HG03095 (cell line): ENCODE results near the gene GATD1.

Experiments
- ATAC-seq: cut with Tn5 transposase; IDR thresholded peaks from one replicate; pipeline ENCODE4 v1.9.1; 2021; ENCODE audit warnings: moderate library complexity; ENCODE audit not compliant: unreplicated experiment

The GATD1 gene

DNA sequence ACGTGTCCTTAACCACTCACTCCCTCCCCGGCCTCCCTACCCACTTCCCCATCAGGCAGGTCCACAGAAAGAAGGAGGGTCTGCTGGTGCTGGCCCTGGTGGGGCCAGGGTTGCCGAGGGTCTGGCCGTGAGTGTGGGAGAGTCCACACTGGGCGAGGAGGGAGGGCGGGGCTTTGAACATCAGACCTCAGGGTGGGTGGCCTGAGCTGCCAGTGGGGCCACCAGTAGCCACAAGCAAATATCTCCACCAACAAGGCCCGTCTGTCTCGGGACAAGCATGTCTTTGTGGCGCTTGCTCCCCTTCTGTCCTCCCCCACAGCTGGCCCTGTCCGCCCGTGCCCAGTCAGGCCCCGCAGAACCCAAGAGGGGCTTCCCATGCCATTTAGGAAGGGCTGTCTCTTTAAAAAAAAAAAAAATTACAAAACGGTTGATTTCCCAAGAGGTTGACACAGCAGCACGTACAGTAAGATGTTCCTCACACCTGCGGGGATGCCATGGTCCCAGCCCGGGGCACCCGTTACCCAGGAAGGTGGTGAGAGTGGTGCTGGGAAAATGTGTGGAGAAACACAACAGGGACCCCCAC, 47.7 kb downstream of the GATD1 start:
- no peak for ATAC-seq

DNA sequence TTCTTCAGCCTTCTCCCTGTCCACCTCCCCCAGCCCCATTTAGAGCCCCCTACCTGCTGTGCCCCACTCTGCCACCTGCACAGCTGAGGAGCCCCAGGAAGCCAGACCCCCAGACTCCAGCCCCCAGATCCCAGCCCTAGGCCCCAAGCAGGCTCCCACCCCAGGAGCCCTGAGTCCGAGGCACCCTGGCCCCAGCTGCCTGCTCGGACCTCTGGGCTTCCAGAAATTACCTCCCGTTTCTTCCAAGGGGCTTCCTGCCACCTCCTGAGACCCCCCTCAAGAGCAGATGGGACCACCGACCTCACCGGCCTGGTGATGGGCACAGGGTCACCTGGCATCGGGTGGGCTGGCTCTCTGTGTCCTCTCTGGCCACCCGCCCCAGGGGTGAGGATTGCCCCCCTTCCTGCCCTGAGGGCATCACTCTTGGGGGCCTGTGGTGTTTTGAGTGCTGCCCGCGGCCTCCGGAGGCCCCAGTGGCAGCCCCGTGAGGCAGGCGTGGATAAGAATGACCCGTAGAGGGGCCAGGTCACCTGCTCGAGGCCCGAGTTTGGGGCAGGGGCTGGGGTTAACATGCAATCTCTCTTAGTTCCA, 48.3 kb downstream of the GATD1 start:
- ATAC-seq: no peak

DNA sequence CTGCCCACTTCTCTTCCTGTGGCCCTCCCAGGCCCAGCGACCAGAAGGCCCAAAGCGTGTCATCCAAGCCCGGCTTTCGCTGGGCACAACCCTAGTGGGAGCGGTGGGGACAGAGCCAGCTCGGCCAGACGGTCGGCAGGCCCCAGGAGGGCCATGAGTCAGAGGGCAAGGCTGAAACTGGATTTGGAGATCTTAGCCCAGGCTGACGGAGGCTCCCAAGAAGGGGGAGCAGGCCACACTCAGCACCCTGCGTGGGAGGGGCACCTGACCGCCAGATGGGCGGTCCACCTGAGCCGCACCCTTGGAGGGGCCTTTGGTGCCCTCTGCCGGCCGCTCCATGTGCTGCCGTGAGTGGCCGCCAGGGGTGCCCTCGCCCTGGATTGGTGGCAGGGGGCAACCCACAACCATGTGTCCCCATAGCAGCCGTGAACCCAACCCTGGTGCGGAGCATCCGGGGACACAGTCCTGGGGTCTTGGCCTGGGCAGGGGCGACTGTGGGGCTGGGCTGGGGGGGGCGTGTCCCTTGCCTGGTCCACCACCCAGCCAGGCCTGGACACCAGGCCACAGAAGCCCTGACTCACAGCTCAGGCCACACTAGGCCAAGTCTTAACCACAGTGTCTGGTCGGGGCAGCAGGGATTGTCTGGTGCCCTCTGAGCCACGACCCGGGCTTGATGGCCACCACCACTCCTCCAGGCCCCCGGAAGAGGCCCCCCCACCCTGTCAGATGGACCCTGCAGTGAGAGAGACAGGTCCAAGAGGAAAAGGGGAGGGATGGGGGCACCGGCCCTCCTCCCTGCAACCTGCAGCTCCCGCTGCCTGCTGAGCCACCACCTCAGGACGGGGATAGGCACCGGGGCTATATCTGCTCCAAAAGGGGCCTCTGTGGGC, 49.2 kb downstream of the GATD1 start:
- no peak for ATAC-seq

DNA sequence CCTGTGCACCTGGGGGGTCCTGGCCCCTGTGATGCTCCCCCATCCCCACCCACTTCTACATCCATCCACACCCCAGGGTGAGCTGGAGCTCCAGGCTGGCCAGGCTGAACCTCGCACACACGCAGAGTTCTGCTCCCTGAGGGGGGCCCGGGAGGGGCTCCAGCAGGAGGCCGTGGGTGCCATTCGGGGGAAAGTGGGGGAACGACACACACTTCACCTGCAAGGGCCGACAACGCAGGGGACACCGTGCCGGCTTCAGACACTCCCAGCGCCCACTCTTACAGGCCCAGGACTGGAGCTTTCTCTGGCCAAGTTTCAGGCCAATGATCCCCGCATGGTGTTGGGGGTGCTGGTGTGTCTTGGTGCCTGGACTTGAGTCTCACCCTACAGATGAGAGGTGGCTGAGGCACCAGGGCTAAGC, 50.0 kb downstream of the GATD1 start:
- no peak for ATAC-seq

DNA sequence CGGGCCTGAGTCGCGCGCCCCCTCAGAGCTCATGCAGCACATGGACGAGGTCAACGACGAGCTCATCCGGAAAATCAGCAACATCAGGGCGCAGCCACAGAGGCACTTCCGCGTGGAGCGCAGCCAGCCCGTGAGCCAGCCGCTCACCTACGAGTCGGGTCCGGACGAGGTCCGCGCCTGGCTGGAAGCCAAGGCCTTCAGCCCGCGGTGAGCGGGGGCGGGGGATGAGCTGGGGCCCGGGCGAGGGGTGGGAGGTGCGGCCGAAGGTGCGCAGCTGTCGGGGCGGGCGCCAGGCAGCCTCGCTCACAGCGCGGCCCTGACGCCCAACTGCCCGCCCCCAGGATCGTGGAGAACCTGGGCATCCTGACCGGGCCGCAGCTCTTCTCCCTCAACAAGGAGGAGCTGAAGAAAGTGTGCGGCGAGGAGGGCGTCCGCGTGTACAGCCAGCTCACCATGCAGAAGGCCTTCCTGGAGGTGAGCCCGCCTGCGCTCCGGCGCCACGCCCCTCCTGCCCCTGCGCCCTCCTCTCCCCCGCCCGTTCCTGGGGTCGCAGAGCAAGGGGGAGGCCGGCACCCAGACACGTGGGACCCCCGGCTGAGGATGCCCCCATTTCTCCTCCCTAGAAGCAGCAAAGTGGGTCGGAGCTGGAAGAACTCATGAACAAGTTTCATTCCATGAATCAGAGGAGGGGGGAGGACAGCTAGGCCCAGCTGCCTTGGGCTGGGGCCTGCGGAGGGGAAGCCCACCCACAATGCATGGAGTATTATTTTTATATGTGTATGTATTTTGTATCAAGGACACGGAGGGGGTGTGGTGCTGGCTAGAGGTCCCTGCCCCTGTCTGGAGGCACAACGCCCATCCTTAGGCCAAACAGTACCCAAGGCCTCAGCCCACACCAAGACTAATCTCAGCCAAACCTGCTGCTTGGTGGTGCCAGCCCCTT, 50.7 kb downstream of the GATD1 start:
- no peak for ATAC-seq

DNA sequence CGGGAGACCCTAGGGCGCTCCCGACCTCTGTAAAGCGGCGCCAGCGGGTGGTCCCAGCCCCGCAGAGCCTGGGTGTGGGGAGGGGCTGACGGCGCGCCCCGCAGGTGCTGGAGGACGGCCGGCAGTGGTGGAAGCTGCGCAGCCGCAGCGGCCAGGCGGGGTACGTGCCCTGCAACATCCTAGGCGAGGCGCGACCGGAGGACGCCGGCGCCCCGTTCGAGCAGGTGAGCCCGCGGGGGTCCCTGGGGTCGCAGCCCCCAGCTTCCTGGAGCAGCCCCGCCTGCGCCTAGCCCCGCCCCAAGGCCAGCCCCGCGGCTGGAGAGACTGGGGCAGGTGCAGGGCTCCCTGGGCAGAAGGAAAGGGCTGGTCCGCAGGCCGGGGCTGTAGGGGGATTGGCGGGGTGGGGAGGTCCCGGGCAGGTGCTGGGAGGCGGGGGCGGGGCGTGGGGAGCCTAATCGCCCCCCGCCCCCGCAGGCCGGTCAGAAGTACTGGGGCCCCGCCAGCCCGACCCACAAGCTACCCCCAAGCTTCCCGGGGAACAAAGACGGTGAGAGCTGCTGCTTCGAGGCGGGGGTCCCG, 51.6 kb downstream of the GATD1 start:
- ATAC-seq: no peak

DNA sequence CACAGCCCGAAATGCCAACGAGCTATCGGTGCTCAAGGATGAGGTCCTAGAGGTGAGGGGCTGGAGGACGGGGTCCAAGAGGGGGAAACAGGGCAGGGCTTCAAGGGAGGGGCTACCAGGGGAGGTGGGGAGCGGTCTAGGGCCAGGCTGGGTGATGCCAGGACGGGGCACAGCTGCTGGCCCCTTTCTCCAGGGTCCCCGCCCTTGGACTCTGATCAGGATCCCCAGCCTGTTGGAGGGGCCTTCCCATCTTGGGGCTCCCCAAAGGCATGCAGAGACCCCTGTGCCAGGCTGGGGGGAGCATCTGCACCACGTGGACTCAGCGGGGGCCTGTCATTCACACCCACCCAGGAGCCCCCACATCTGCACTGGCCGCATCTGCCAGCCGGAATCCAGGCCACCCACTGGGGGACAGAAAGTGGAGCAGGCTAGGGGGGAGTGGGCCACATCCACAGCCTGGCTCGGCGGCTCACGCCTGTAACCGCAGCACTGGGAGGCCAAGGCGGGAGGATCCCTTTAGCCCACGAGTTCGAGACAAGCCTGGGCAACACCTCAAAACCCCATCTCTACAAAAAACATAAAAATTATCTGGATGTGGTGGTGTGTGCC, 52.4 kb downstream of the GATD1 start:
- ATAC-seq: no peak

DNA sequence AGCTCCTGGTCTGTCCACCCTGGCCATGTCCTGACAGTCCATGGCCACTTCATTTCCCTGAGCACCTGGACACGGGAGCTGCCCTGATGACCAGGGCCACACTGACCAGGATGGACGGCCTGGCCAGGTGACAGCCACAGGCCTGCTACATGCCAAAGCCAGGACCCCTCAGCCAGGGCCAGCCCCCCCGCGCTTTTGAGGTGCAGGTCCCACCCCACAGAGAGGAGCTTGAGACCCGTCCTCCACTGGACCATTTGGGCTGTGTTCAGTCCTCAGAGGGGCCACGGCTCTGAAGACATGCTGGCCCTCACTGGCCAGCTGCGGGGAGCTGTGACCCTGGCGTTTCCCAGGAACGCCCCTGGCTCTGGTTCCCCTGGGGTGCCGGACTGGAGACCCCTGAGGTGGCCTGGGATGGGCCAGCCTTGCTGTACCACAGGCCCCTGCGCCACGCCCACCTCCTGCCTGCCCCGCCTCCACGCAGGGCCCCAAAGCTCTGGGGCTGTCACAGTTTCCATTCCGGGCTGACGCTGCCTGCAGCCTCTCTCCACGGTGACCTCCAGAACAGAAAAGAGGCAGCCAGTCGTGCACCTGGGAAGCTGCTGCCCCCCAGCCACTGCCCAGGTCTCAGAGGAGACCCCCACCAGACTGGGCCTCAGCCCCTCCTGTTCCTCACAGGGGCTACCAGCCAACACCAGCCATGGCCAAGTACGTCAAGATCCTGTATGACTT, 53.1 kb downstream of the GATD1 start:
- no peak for ATAC-seq

DNA sequence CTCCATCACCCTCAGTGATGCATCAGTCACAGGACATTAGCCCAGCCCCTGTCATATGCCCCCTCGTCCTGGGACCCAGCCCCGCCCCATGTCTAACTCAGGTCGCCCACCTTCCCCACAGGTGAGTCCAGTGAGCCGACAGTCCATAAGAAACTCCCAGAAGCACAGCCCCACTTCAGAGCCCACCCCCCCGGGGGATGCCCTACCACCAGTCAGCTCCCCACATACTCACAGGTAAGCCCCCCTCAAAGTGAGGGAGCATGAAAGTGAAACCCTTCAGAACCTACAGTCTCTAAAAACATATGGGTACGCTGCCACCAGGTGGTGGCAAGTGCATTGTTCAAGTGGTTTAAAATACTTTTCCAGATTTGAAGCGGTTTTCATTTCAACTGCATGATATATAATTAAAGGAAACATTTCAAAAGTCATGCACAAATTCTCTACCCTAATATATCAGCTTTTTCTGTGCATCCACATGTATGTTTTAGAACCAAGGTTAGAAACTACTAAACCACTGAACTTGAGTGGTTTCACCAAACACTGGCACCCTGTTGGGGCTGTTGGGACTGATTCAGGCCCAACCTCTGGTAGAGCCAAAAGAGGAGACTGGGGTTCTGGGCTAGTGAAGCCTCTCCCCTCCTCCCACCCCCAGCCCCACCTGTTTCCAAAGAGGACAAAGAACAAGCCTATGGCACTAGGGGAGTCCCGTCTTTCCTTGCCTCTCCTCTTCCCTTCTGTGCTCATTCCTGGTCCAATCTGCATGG, 54.0 kb downstream of the GATD1 start:
- no peak for ATAC-seq

DNA sequence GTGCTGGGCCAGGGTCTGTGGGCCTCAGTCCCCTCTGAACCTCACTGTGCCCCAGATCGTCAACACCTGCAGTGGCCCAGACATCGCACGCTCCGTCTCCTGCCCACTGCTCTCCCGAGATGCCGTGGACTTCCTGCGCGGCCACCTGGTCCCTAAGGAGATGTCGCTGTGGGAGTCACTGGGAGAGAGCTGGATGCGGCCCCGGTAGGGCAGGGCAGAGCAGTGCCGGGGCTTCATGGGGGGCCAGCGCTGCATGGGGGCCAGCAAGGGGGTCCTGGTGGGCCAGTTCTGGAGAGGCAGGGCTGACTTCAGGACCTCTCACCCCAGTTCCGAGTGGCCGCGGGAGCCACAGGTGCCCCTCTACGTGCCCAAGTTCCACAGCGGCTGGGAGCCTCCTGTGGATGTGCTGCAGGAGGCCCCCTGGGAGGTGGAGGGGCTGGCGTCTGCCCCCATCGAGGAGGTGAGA, 54.9 kb downstream of the GATD1 start:
- no peak for ATAC-seq

DNA sequence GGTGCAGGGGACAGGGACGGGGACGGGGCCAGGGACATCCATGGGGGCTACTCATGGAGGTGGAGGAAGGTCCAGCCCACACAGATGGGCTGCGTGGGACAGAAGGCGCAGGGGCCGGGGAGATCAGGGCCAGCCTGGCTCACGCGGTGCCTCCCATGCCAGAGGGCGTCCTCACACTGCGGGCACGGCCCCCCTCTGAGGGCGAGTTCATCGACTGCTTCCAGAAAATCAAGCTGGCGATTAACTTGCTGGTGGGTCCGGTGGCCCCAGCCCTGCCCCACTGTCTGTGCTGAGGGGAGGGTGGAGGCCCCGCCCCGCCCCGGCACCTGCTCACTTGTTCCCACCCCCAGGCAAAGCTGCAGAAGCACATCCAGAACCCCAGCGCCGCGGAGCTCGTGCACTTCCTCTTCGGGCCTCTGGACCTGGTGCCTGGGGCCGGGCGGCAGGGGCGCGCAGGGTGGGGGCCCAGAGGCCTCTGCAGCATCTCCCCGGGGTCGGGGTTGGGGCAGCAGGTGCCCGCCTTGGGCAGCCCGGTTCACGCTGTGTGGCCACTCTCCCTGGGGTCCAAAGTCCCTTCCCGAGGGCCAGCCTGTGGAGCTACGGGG, 55.4 kb downstream of the GATD1 start:
- ATAC-seq: no peak

DNA sequence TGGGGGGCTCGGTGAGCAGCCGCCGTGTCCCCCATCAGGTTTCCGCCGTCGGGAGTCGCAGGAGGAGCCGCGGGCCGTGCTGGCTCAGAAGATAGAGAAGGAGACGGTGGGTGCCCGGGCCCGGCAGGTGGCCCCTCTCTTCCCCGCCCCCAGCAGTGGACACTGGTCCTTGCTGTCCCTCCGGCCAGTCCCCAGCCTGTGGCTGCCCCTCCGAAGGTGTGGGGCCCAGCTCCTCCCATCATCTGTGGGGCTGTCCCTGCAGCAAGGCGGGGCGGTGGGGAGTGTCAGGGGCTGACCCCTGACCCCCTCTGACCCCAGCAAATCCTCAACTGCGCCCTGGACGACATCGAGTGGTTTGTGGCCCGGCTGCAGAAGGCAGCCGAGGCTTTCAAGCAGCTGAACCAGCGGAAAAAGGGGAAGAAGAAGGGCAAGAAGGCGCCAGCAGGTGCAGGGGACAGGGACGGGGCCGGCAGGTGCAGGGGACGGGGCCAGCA, 56.0 kb downstream of the GATD1 start:
- ATAC-seq: no peak

DNA sequence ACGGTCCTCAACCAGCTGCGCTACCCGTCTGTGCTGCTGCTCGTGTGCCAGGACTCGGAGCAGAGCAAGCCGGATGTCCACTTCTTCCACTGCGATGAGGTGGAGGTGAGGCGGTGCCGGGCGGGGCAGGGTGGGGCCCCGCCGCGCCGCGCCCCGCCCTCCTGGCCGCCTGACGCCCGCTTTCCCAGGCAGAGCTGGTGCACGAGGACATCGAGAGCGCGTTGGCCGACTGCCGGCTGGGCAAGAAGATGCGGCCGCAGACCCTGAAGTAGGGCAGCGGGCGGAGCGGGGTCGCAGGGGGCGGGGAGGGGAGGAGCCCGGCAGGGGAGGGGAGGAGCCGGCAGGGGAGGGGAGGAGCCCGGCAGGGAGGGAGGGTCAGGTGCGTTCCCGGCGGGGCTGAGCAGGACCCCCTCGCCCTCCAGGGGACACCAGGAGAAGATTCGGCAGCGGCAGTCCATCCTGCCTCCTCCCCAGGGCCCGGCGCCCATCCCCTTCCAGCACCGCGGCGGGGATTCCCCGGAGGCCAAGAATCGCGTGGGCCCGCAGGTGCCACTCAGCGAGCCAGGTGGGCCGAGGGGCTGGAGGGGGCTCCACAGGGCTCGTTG, 56.5 kb downstream of the GATD1 start:
- no peak for ATAC-seq

DNA sequence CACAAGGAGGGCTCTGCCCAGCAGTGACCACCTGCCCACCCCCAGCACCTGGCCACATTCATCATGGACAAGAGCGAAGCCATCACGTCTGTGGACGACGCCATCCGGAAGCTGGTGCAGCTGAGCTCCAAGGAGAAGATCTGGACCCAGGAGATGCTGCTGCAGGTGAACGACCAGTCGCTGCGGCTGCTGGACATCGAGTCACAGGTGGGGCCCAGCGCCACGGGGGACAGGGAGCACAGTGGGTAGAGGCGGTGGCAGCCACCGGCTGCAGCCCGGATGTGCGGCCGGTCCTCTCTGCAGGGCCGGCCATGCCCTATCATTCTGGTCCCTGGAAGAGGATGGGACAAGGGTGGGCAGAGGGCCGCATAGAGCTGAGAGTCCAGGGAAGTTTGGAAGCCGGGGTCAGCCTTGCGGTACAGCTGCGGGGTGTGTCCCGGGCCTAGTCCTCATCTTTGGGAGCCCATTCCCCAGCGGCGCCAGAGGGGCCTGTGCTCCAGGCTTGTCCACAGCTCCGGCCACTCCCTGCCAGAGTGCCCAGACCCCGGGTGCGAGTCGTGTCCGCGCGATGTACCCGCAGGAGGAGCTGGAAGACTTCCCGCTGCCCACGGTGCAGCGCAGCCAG, 57.2 kb downstream of the GATD1 start:
- ATAC-seq: no peak

DNA sequence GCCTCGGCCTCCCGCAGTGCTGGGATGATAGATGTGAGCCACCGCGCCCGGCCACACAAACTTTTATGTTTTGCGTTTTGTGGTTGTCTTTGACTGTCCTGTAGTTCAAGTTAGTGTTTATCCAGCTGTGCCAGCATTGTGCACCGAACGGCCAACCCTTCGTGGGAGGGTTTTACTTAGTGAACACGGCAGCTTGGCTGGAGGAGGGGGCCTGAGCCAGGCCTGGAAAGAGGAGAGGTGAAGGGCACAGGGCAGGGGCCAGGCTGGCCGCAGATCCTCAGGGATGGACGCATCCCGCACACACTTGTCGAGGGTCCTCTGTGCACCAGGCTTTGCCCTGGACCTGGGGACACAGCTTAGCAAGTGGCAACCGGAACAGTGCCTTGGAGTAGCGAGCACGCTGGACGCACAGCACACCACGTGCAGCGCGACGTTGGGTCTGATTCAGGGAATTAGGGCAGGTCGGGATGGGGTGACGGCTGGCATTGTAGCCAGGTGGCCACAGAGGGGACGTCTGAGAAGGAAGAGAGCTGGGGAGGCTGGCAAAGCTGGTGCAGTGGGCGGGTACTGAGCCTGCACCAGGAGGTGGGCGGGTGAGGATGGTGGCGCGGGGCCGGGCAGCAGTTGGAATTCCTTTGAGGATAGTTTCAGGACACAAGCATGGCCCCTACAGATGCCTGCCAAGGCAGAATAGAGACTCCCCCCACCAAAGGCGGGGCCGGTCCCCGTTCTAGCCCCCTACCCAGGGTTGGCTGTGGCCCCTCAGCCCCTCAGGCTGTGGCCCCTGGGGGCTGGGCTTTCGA, 57.9 kb downstream of the GATD1 start:
- no peak for ATAC-seq
